Gastroesophageal sphincter (tissue), 3 donors: Measurements from ENCODE around the gene SNX3.

Experiments used
- EP300 ChIP-seq: sonication (generic); formaldehyde crosslinking; IDR thresholded peaks from one replicate; pipeline ENCODE4 v1.6.1; 2017; ENCODE audit warnings: antibody characterized with exemption, mild to moderate bottlenecking
- POLR2A ChIP-seq, 2 donors: fragments of 450-650 bp; IDR thresholded peaks; one replicate each; pipeline ENCODE4 v1.6.1; 2017; ENCODE audit warnings: antibody characterized with exemption in 2 of 2, mild to moderate bottlenecking in 2 of 2, moderate library complexity in 1 of 2
- TF ChIP-seq, protein P1 (sequence below), 4 experiments: fragments of 200-600 bp in 2 of 4; fragments of 450-650 bp in 2 of 4; sonication (generic) in 1 of 4; IDR thresholded peaks; one replicate each; pipeline ENCODE4 v1.5.1; 2017 to 2019; ENCODE audit warnings: antibody characterized with exemption in 4 of 4, mild to moderate bottlenecking in 2 of 4, moderate library complexity in 2 of 4

- TF ChIP-seq, protein P1, sequence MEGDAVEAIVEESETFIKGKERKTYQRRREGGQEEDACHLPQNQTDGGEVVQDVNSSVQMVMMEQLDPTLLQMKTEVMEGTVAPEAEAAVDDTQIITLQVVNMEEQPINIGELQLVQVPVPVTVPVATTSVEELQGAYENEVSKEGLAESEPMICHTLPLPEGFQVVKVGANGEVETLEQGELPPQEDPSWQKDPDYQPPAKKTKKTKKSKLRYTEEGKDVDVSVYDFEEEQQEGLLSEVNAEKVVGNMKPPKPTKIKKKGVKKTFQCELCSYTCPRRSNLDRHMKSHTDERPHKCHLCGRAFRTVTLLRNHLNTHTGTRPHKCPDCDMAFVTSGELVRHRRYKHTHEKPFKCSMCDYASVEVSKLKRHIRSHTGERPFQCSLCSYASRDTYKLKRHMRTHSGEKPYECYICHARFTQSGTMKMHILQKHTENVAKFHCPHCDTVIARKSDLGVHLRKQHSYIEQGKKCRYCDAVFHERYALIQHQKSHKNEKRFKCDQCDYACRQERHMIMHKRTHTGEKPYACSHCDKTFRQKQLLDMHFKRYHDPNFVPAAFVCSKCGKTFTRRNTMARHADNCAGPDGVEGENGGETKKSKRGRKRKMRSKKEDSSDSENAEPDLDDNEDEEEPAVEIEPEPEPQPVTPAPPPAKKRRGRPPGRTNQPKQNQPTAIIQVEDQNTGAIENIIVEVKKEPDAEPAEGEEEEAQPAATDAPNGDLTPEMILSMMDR (IDR thresholded peaks at IDR 0.05) = no peak
- TF ChIP-seq EP300 (no peak), POLR2A (IDR thresholded peaks at IDR 0.05) (no peak)
Observed at GRCh38 chr6:108242721-108243120, 18.1 kb downstream of the SNX3 start.
